H1 (cell line): ENCODE data around the gene GRID2. TPM values are rescaled to one million over a fixed set of nuclear protein-coding genes. Genes with fewer than 3 reads are reported as not detected.

Experiments used
- BCL11A ChIP-seq, 2 experiments: IDR thresholded peaks; one replicate each; pipeline ENCODE4 v1.6.1; 2011; ENCODE audit warnings: low read depth in 2 of 2, low read length in 2 of 2, mild to moderate bottlenecking in 2 of 2
- CHD7 ChIP-seq: fragments of 300-600 bp; sonication (generic); IDR thresholded peaks from 2 replicates; pipeline ENCODE4 v1.7.1; 2012; ENCODE audit warnings: low read length, moderate library complexity, mild to moderate bottlenecking, inconsistent platforms; ENCODE audit not compliant: insufficient replicate concordance
- NANOG ChIP-seq: IDR thresholded peaks from 2 replicates; pipeline ENCODE4 v1.6.1; 2011; ENCODE audit warnings: low read length, low read depth, mild to moderate bottlenecking, inconsistent platforms; ENCODE audit not compliant: insufficient read depth, poor library complexity, severe bottlenecking
- NRF1 ChIP-seq: IDR thresholded peaks from 2 replicates; pipeline ENCODE4 v1.6.1; 2011; ENCODE audit warnings: mild to moderate bottlenecking, low read depth, low read length, improper control_type of control experiment
- SP4 ChIP-seq: IDR thresholded peaks from 2 replicates; pipeline ENCODE4 v1.6.1; 2012; ENCODE audit warnings: low read length, inconsistent platforms
- polyA plus RNA-seq, 7 experiments: library from polyadenylated mRNA; depleted of rRNA in 3 of 7; stranded (reverse) in 5 of 7; unstranded in 2 of 7; fragments of >200 nt in 5 of 7; fragments of 200-250 nt in 2 of 7; gene quantifications; 1 replicate in 5 of 7; 2 replicates in 1 of 7; 4 replicates in 1 of 7; pipeline versions ENCODE4 v1.2.1 to v1.2.3, GENCODE V29; 2011 to 2013; ENCODE audit warnings: missing spikeins in 2 of 7, mixed read lengths in 2 of 7
- total RNA-seq: library from RNA; stranded (reverse); fragmentation: NEBNext Ultra II Directional; extraction: Animal tissue kit (Norgen Biotek cat#: 25700); gene quantifications from 2 replicates; pipeline ENCODE4 v1.2.1, GENCODE V29; 2021

The GRID2 gene
- total and polyA plus RNA-seq, 2 of the 8 experiments (the other 6 are each of a cell fraction or from before 2014, with no cell fraction given), result 31.1 to 81.9 TPM

- TF ChIP-seq CHD7 (peak; percentile 91), NRF1 (no peak), NANOG (peak; percentile 65), BCL11A (IDR thresholded peaks at IDR 0.05; ENCODE audit: low read depth in 2 of 2, low read length in 2 of 2) (no peak), SP4 (no peak)
Observed at GRCh38 chr4:93409035-93409434, 1105.3 kb downstream of the GRID2 start (continued).
